ENCODE measurements around the gene SCN4B.

SCN4B gene

DNA sequence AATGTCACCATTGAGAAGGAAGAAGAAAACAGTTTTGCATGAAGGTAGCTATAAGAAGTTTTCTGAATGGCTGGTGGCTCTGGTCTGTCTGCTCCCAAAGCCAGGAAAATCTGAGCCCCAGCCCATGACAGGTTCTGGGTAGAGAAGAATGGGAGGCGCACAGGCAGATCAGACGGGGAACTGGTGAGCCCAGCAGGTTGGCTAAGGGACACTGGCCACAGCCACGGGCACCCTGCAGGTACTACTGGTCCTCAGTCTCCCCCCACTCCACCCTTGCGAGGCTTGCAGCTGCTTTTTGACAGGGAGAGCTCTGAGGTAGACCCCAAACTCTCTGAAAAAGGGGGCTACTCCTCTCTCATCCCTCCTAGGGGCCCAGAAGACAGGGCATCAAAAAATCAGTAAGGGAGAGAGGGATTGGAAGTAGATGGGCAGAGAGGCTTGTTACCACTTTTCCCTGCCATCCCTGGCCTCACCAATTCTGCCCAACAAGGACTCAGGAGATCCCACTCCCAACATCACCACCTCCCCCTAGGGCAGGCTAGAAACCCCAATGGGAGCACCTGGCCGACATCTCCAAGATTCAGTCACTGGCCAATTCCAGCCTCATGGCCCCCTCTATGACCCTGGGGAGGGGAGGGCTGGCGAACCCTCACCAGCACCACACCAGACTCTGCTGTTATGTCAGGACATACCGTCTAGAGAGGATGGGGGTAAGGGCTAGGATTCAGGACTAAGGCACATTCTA is 17.4 kb downstream of the SCN4B start:
- H3K9ac ChIP-seq (ENCODE audit: insufficient read length), result no peak overlapping the region
- no peaks in the 10 kb centered on the region for H3K36me3 ChIP-seq (ENCODE audit: insufficient read depth, low read length)
- H3K4me3 ChIP-seq, result no peak overlapping the region
- H3K27ac ChIP-seq, result no peak overlapping the region
- H3K9me3 ChIP-seq (ENCODE audit: low read depth, low read length), result no peaks in the 10 kb centered on the region
- no peak for TF ChIP-seq POLR2AphosphoS5 (IDR thresholded peaks at IDR 0.05; ENCODE audit: borderline replicate concordance, low read depth, low read length)
- DNase-seq (ENCODE audit: low read depth, low spot score), result no peak

DNA sequence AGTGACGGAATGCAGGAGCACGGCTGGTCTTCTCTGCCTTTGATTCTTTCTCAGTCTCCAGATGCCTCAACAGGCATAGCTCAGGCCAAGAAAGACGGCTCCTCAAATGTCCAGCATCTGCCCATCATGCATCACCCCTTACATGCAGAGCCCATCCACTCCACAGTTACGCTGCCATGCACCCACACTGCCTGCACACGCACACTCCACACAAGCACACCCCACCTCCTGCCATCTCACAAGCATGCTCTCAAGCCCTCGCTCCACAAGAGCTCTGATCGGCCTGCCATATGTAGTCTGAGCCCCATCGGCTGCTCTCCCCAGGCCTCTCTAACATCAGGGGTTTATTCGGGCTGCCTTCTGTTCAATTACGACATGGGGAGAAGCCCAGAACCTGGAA is 18.8 kb downstream of the SCN4B start:
- no peak overlapping the region for H3K4me3 ChIP-seq
- no peak for DNase-seq (ENCODE audit: low read depth, low spot score)
- no peaks in the 10 kb centered on the region for H3K36me3 ChIP-seq (ENCODE audit: insufficient read depth, low read length)
- no peak overlapping the region for H3K9ac ChIP-seq (ENCODE audit: insufficient read length)
- TF ChIP-seq EZH2 (IDR thresholded peaks at IDR 0.05) (no peak), POLR2AphosphoS5 (IDR thresholded peaks at IDR 0.05; ENCODE audit: borderline replicate concordance, low read depth, low read length) (no peak), FOXP2 (optimal IDR thresholded peaks at IDR 0.05; ENCODE audit: control extremely low read depth, extremely low read length, insufficient read depth) (no peak)
- H3K27ac ChIP-seq, result no peak overlapping the region
- no peaks in the 10 kb centered on the region for H3K9me3 ChIP-seq (ENCODE audit: low read depth, low read length)

DNA sequence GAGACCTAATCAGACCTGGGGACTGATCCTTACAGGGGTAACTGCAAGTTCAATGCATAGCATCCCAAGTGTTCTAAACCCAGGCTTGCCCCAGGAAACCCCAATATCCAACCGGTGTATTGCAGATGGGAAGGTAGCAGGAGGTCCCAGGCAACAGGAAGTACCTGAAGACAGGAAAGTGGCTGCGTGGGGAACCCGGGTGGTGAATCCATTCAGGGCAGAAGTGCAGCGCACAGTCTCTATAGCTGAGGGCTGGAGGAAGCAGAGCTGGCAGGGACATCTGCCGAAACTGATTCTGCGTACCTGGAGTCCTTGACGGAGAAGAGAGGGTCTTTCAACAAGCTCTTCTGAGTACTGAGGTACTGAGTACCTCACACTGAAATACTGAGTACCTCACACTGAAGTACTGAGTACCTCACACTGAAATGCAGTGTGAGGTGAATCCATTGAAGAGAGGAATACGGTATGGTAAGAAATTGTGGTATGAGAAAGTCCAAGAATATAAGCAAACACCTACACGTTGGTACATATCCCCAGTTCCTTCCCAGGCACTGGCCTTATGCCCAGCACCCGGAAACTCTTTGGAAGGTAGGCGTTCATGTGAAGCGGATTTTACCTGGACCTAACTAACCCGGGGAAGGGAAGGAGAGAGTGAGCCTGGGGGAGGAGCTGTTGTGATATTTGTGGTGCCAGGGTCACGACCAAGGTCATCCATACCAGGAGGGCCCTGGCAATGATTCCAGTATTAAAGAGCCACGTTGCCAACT is 20.1 kb downstream of the SCN4B start:
- H3K4me3 ChIP-seq, result no peak overlapping the region
- no peak overlapping the region for H3K27ac ChIP-seq
- H3K9me3 ChIP-seq (ENCODE audit: low read depth, low read length), result no peaks in the 10 kb centered on the region
- no peak overlapping the region for H3K9ac ChIP-seq (ENCODE audit: insufficient read length)
- no peak for DNase-seq (ENCODE audit: low read depth, low spot score)
- no peak for TF ChIP-seq FOXP2 (optimal IDR thresholded peaks at IDR 0.05; ENCODE audit: control extremely low read depth, extremely low read length, insufficient read depth)
- TF ChIP-seq POLR2AphosphoS5 (IDR thresholded peaks at IDR 0.05; ENCODE audit: borderline replicate concordance, low read depth, low read length), result no peak
- TF ChIP-seq EZH2 (IDR thresholded peaks at IDR 0.05), result no peak
- no peaks in the 10 kb centered on the region for H3K36me3 ChIP-seq (ENCODE audit: insufficient read depth, low read length)

DNA sequence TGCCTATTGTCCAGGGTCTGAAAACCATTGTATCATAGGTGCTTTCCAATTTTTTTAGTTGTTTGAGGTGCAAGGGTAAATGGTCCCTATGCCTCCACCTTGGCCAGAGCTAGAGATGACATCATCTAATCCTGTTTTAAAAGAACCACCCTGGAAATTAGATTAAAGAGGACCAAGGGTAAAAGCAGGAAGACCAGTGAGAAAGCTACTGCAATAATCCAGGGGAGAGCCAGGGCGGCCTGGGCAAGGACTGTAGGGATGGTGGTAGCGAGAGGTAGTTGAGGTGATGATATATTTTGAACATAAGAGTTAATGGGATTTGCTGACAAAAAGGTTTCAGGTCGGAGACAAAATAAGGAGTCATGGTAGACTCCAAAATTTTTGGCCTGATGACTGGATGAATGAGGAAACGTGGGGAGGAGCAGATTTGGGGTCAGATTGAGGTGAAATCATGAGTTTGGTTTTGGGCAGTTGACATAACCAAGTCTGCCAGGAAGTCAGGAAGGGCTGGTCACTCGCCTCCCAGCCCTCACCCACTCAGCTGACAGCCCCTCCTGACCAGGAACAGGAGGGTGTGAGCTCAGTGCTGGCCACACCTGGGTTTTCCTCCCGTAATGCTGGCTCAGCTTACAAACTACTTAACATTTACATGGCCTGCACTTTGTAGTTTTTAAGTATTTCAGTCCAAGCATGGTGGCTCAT is 23.0 kb downstream of the SCN4B start:
- TF ChIP-seq FOXP2 (optimal IDR thresholded peaks at IDR 0.05; ENCODE audit: control extremely low read depth, extremely low read length, insufficient read depth), result no peak
- no peak for TF ChIP-seq POLR2AphosphoS5 (IDR thresholded peaks at IDR 0.05; ENCODE audit: borderline replicate concordance, low read depth, low read length)
- Histone ChIP-seq H3K36me3 (ENCODE audit: insufficient read depth, low read length) (no peaks in the 10 kb centered on the region), H3K27ac (no peak overlapping the region), H3K9ac (ENCODE audit: insufficient read length) (no peak overlapping the region), H3K4me3 (no peak overlapping the region), H3K9me3 (ENCODE audit: low read depth, low read length) (no peaks in the 10 kb centered on the region)
- DNase-seq (ENCODE audit: low read depth, low spot score), result no peak

DNA sequence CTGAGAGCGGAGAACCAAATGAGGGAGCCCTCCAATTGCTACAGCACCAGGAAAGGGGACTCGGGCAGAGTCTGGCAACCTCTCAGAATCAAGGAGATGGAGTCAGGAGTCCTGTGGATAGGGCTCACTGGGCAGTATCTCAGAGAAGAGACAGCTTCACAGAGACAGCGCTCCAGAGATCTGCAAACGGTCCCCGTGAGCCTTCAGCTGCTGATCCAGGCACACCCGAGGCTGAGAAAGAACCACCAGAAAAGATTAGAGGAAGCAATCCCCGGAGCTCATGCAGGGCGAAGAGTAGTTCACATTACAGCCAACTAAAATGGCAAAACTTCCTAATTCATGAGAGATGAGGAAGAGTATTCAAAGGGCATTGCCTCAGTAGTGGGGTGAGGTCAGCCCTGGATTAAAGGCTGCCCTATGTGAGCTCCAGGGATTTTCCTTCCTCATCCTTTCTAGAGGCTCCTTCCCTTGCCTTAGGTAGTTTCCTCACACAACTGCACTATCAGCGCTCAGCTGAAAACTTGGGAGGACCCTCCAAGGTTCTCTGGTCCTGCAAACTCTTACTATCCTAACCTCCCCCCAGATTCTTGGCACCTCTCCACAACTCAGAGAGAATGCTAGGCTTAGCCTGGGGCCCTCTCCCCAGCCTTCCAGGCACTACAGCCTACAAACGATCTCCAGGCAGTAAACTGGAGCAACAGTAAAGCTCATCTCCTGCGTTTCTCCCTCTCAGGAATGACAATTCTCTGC is 23.7 kb downstream of the SCN4B start:
- Histone ChIP-seq H3K9ac (ENCODE audit: insufficient read length) (no peak overlapping the region), H3K36me3 (ENCODE audit: insufficient read depth, low read length) (no peaks in the 10 kb centered on the region), H3K9me3 (ENCODE audit: low read depth, low read length) (no peaks in the 10 kb centered on the region), H3K27ac (no peak overlapping the region), H3K4me3 (no peak overlapping the region)
- no peak for TF ChIP-seq FOXP2 (optimal IDR thresholded peaks at IDR 0.05; ENCODE audit: control extremely low read depth, extremely low read length, insufficient read depth)
- no peak for TF ChIP-seq POLR2AphosphoS5 (IDR thresholded peaks at IDR 0.05; ENCODE audit: borderline replicate concordance, low read depth, low read length)
- TF ChIP-seq EZH2 (IDR thresholded peaks at IDR 0.05), result no peak
- no peak for DNase-seq (ENCODE audit: low read depth, low spot score)

DNA sequence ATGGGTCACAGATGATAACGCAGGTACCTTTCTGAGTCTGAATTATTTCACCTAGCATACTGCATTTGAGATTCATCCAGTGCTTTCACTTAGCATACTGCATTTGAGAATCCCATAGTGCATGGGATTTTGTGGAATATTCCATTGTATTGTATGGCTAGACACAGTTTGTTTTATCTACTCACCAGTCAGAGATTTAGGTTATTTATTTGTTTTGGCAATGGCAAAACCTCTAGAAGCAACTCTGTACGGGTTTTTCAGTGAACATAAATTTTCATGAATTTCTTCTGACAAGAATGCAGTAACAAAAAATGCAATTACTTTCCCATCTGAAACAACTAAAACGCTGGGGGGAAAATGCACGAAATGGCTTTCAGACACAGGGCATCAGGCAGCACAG is 24.3 kb downstream of the SCN4B start:
- no peak for TF ChIP-seq FOXP2 (optimal IDR thresholded peaks at IDR 0.05; ENCODE audit: control extremely low read depth, extremely low read length, insufficient read depth)
- TF ChIP-seq POLR2AphosphoS5 (IDR thresholded peaks at IDR 0.05; ENCODE audit: borderline replicate concordance, low read depth, low read length), result no peak
- TF ChIP-seq EZH2 (IDR thresholded peaks at IDR 0.05), result no peak
- no peak overlapping the region for H3K9ac ChIP-seq (ENCODE audit: insufficient read length)
- no peaks in the 10 kb centered on the region for H3K36me3 ChIP-seq (ENCODE audit: insufficient read depth, low read length)
- H3K9me3 ChIP-seq (ENCODE audit: low read depth, low read length), result no peaks in the 10 kb centered on the region
- H3K4me3 ChIP-seq, result no peak overlapping the region
- H3K27ac ChIP-seq, result no peak overlapping the region
- no peak for DNase-seq (ENCODE audit: low read depth, low spot score)

DNA sequence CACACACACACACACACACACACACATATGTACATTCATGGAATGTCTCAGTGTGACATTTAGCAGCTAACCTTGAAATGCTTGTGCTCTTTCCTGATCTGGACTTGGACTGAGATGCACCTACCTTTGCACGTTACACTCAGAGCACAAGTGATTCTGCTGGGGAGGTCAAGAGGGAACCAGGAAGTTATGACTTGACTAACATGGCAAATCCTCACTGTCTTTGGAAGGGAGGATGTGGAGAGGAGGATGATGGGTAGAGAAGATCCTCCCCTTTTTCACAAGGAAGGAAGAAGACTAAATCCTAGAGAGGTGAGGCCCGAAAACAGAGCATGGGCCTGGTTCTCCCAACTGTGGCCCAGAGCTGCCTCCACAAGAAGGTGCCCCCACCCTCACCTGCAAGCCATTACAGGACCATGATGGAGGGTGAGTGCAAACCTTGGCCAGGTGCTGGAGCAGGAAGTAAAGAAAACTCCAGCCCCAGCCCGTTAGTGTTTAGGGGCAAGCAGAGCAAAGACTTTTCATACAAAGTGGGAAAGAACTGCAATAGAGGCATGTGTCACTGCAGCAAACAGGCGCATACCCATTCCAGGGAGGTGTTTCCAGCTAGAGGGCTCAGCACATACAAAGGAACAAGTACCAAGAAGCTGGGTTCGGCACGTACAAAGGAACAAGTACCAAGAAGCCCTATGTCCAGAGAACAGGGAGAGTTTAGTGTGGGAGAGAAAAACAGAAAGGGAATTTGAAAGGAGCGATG is 26.4 kb downstream of the SCN4B start:
- no peak for TF ChIP-seq EZH2 (IDR thresholded peaks at IDR 0.05)
- TF ChIP-seq FOXP2 (optimal IDR thresholded peaks at IDR 0.05; ENCODE audit: control extremely low read depth, extremely low read length, insufficient read depth), result no peak
- TF ChIP-seq POLR2AphosphoS5 (IDR thresholded peaks at IDR 0.05; ENCODE audit: borderline replicate concordance, low read depth, low read length), result no peak
- Histone ChIP-seq H3K9ac (ENCODE audit: insufficient read length) (no peak overlapping the region), H3K27ac (no peak overlapping the region), H3K4me3 (no peak overlapping the region), H3K9me3 (ENCODE audit: low read depth, low read length) (no peaks in the 10 kb centered on the region), H3K36me3 (ENCODE audit: insufficient read depth, low read length) (no peaks in the 10 kb centered on the region)
- DNase-seq (ENCODE audit: low read depth, low spot score), result no peak
